HG02852 (cell line): ENCODE results near the gene VAX1.
"Not testable (repeated sequence)": the region's sequence is repeated elsewhere in the genome, so short reads cannot be mapped to it uniquely, and the experiment has no call there.

ENCODE experiments used
- ATAC-seq: cut with Tn5 transposase; IDR thresholded peaks from one replicate; pipeline ENCODE4 v1.9.1; 2021; ENCODE audit warnings: mild to moderate bottlenecking, moderate library complexity; ENCODE audit not compliant: unreplicated experiment

Gene VAX1

DNA sequence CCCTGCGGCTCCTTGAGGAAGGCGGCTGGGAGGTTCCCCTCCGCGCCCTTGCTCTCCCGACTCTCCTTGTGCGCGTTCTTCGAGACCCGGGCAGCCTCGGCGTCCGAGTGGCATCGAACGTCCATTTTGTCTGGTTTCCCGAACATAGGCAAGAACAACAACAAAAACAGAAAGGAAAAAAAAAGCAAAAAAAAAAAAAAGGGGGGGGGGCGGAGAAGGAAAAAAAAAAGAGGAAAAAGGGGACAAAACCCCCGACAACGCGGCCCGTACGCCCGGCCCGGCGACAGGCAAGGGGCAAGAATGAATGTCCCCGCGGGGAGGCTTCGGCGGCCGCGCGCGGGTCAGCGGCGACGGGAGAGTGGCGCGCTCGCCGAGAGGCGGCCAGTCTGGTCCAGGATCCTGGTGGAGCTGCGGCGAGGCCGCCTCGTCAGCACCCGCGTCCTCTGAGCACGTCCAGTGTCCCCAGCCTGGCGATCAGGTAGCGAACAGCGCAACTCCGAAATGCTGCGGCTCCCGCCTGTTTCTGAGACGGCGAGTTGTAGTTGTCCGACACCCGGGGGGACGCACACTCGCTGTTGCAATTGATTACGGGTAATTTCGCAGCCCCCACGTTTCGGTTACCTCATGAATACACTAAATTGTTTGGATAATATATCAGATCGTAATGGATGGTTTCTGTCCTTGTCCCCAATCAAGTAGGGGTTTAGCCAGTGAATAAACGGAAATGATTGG lies at the start of gene VAX1:
VAX1 (minus strand) TSS at position 360 of the 732 bp plus-strand sequence; CDS start at position 146, 214 bp downstream.
- ATAC-seq = no peak

DNA sequence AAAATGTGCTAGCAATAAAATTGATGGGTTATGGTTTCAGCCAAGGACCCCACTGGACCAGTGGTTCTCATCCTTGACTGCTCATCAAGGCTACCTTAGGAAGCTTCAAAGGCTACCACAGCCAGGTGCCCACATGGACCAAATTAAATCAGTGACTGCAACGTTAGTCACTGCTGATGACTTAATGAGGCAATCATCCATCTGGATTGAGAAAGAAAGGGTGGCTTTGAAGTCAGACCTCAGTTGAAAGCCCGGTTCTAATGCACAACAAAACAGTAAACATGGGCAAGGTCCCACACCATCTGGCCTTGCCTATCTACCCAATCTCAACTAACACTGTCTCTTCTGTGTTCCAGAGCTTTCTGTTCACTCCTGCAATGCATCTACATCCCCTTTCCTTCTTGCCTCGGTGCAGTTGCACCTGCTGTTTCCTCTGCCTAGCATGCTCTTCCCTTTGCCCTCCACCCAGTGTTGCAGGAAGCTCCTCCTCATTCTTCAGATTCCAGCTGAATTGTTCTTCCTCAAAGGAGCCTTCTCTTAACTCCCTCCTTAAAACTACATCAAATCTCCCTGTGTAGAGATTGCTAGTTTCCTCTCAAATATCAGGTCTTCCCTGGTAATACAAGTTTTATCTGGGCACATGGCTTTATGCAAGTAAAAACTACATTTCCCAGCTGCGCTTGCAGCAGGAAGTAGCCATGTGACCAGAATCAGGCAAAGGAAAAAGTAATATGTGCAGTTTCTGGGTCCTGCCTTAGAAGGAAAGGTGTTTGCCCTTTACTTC lies 49.0 kb upstream of the VAX1 start:
- ATAC-seq = no peak

DNA sequence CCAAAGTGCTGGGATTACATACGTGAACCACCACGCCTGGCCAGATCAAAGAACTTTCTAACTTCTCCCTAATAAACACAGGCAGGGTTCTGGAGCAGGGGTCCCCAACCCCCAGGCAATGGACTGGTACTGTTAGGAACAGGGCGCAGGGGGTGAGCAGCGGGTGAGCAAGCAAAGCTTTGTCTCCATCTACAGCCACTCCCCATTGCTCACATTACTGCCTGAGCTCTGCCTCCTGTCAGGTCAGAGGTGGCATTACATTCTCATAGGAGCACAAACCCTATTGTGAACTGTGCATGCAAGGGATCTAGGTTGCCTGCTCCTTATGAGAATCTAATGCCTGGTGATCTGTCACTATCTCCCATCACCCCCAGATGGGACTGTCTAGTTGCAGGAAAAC lies 47.7 kb upstream of the VAX1 start:
- ATAC-seq = not testable (repeated sequence)

DNA sequence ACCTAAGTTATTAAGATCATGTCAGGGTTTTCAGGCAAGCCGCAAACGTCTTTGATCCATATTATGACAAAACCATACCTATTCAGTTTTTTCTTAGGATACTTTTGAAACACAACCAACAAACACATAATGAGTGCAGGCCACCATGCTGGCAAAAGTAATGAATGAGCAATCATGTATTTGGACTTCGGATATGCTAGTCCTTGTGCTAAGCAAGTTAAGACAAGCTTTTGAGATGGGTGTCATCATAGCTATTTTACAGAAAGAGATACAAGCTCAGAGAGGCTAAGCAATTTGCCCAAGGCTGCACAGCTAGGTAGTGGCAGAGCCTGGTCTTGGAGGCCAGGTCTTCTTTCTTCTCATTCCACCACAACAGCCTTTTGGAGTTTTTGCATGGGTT lies 46.8 kb upstream of the VAX1 start:
- no peak for ATAC-seq

- no peak for ATAC-seq
Observed at GRCh38 chr10:117184296-117184695, 46.2 kb upstream of the VAX1 start.

GRCh38 chr10:117178190-117178589 lies 40.1 kb upstream of the VAX1 start:
- ATAC-seq = no peak

DNA sequence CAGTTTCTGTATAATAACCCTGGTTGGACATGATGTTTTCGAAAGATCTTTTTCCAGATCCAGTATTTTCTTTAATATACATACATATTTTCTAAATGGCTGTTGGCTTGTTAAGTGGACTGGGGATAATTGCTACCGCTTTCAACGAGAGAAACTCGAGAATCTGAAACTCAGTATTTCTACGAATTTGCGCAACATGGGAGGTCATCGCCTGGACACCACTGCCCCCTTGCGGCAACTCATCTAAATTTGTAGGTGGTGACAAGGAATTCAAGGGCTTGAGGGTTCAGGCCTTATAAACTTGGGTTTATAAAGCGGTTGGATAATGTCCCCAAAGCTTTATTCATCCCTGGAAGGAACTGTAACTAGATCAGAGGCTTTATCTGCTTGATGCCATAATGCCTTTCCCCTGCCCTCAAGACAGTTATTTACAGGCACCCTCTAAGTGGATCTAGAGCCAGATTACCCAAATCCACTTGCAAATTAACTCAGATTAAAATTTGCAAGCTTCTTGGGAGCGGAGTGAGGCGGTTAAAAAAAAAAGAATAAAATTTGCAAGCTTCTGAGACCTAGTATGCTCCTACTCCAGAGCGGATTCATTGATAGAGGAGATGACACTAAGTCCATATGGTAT lies 37.9 kb upstream of the VAX1 start:
- ATAC-seq = peak; percentile 63

DNA sequence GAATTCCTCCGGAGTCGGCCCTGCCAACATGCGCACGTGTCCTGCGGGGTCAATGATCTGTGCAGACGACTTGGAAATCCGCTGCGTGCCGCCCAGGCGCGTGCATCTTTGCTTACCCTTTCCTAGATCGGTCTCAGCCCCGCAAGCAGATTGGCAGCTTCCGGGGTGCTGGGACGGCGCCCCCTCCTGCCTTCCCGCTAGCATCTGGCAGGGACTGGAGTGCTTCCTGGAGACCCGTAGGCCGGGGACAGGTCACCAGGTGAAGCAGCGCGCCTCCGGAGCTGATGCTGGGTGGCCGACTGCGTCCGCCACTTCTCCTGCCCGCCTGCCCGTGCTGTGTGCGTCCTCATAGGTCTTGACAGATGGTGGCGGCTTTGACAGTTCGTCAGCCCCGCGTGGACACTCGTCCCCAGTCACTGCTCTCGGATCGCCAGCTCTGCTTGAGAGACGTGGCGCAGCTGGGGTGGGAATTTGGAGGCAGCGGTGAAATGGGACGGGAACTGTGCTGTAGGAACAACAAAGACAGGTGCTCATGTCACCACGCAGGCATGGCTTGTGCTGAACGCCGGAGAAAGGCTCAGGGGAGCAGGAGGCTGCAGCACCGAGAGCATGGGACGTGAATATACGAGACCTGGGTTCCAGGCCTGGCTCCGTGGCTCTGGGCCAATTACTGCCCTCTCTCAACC lies 37.3 kb upstream of the VAX1 start:
- peak; percentile 30 for ATAC-seq

DNA sequence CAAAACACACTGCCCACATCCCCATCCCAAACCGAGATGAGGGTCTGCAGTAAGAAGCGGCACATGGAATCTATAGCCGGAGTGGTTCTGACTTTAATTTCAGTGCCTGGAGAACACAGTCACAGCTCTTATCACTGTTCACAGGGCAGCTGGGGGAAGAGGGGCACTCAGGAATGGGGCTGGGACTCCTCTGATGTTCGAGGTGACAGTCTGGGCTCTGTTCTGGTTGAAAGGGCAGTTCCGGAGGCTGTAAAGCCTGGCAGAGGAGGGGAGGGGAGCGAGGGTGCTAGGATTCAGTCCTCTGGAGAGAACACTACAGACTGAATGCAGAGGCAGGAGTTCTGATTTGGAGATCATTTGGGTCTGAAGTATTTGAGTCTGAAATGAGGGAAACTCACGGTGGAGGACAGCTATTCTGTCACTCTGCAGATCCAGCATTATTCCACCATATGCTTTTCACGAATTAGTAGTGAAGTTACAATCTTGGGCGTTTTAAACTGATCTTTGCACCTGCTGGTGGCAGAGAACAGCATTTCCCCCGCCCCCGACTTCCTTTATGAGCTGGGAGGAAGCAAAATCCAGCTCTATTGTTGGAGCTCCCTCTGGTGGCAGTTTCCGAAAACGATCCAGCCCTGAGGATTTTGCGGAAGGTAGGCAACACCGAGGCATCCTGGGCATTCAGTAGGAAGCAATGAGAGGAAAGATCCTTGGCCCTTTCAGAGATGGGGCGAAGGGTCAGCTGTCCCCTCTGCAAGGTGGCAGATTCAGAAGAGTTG lies 36.6 kb upstream of the VAX1 start:
- ATAC-seq = peak; percentile 82

- ATAC-seq = no peak
Observed at GRCh38 chr10:117170244-117170643, 32.2 kb upstream of the VAX1 start.

- ATAC-seq = no peak
Observed at GRCh38 chr10:117169480-117169879, 31.4 kb upstream of the VAX1 start.

- ATAC-seq = no peak
Observed at GRCh38 chr10:117168729-117169128, 30.7 kb upstream of the VAX1 start.

DNA sequence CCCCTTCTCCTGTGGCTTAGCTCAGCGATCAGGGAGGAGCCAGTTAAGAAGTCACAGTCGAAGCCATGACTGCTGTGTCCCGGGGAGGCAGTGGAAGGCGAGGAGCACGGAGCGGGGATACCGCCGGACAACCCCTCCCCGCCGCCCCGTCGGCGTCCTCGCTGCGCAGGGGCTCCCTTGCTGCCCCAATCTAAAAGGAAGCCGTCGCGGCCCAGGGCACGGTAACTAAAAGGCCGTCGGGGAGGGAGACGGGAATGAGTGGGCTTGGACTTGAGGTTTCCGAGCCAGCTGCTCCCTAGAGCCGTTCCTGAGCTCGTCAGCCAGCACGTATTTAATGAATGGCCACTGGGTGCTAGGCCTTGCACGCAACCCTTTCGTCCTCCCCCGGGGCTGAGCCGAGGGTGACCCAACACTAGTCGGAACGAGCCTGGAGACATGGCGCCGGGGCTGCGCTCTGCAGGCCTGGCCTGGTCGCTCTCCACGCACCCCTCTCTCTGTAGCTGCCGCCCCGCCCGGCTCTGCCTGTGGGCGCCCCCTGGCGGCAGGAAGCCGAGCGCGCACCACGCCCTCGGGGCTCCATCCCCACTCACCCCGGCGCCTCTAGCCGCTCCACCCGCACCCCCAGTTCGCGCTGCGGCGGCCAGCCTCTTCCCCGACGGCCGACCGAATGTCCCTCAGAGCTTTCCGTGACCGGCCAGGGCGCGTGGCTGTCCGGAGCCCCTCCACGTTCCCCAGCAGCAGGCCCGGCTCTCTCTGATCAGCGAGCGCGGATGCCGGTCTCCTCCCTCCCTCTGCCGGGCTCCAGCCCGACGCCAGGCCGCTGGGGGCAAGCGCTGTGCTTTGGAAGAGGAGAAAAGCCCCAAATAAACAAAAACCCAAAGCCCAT lies 30.0 kb upstream of the VAX1 start:
- ATAC-seq = peak; percentile 91

- no peak for ATAC-seq
Observed at GRCh38 chr10:117167346-117167788, 29.3 kb upstream of the VAX1 start.

DNA sequence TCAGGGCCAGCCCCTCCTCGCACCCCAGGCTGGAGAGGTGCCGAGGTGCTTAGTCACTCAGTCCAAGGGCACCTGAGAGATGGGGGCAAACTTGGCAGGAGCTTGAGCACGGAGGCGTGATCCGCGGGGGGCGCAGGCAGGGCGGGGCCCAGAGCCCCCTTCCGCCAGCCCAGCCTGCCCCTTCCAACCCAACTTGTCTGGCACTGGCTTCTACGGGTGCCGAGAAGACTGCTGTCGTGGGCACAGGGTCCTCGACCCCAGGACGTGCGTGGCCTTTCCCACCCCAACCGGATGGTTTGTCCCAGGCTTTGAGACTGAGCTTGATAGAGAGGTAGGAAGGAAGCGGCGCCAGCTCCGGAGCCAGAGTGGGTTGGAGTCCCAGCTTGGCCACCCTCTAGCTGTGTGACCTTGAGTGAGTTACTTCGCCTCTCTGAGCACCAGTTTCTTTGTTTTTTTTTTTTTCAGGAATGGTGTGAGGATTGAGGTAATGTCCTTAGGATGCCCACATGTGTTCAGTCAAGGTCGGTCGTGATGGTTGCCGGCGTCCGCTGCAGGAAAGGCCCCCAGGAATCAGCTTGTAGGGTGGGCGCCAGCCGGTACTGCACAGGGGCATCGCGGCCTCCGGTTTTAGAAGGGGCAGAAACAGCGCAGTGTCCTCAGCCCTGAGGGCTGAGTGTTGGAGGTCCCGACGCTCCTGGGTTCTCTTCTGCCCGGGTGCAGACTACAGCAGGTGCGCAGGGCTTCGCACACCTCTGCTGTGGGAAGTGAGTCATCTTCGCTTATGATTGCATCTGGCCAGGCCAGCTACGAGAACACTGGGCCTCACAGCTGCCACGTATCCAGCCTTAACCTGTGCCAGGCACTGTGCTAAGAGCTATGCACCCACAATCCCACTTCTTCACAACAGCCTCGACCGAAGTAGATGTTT lies 28.6 kb upstream of the VAX1 start:
- no peak for ATAC-seq

DNA sequence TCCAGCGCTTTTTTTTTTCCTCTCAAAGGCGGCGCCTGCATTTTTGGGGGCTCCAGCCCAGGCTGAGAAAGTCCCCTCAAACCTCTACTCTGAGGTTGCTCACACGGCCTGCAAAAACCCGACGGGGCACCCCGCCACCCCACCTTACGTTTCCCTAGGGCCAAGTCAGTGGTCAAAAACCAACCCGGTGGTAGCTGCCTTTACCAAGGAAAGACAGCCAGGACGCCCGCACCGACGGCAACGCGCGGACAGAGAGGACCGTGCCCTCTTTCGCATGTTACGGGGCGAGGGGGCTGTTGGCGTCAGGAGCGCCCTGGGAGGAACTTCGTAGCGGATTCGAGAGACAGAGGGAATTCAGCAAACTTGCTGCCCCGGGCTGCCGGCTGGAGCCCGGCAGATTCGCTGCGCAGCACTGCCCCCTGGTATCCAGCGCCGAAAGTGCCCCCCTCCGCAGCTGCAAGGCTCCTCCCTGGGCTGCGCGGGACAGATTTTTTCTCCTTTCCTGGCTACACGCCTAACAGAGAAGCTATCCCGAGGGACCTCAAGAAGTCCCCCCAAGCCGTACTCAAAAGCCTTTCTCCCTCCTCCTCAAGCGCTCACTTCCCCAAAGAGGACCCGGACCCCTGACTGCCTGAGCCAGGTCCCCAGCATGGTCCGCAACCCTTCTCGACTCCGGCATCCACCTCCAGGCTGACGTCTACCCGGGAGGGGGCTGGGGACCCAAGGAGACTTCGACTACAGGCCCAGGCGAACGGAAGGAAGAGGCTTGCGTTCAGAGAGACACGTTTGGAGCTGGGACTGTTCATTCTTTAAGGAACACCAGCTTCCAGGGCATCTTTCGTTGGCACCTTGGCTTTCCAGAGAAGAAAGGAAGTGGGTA lies 27.7 kb upstream of the VAX1 start:
- ATAC-seq = no peak
